Fibroblast of mammary gland (primary cell): ENCODE results near the gene P2RY8.
"Not testable (repeated sequence)": the region's sequence is repeated elsewhere in the genome, so short reads cannot be mapped to it uniquely, and the experiment has no call there.

Source experiments
- DNase-seq: peaks from one replicate; pipeline ENCODE4 v3.0.0-alpha.2; 2010; ENCODE audit warnings: low read depth
- H3K4me3 ChIP-seq: 2 replicates; pipeline ENCODE4 v1.5.1; 2011; ENCODE audit warnings: low read depth, mild to moderate bottlenecking, low read length, moderate library complexity; ENCODE audit not compliant: control insufficient read depth
- TF ChIP-seq, protein P1 (sequence below): conservative IDR thresholded peaks from 2 replicates; pipeline ENCODE4 v1.5.1; 2011; ENCODE audit warnings: low read depth, low read length, inconsistent platforms; ENCODE audit not compliant: control insufficient read depth, insufficient read depth

The P2RY8 gene

DNA sequence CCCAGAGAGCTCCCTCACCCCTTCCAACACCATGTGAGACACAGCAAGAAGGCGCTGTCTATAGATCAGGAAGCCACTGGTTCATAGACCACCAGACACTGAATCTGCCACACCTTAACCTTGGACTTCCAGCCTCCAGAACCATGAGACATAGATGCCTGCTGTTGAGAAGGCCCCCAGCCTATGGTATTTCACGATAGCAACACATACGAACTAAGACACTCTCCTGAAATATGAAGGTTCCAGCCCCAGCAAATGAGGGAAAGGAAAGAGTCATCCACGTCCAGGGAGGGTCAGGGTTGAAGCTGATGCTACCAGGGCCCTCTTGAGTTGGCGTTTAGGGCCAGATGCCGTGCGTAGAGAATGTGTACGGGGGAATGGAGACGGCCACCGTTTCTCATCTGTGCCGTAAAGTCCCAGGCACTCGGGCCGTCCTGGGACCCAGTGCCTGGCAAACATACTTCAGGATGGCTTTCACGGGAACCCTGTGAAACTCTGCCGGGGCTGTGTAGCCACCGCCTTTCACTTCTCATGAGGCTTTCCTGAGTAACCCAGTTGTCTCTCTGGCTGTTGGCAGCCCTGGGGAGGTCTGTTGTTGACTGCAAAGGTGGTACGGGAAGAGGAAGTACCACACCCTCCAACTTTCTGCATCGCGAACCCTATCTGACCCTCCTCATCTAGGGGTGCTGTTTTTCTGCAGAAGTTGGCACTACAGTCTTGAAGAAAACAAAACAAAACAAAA, 17.7 kb upstream of the P2RY8 start:
- no peak overlapping the region for H3K4me3 ChIP-seq
- DNase-seq: no peak
- TF ChIP-seq, protein P1, sequence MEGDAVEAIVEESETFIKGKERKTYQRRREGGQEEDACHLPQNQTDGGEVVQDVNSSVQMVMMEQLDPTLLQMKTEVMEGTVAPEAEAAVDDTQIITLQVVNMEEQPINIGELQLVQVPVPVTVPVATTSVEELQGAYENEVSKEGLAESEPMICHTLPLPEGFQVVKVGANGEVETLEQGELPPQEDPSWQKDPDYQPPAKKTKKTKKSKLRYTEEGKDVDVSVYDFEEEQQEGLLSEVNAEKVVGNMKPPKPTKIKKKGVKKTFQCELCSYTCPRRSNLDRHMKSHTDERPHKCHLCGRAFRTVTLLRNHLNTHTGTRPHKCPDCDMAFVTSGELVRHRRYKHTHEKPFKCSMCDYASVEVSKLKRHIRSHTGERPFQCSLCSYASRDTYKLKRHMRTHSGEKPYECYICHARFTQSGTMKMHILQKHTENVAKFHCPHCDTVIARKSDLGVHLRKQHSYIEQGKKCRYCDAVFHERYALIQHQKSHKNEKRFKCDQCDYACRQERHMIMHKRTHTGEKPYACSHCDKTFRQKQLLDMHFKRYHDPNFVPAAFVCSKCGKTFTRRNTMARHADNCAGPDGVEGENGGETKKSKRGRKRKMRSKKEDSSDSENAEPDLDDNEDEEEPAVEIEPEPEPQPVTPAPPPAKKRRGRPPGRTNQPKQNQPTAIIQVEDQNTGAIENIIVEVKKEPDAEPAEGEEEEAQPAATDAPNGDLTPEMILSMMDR: no peak

DNA sequence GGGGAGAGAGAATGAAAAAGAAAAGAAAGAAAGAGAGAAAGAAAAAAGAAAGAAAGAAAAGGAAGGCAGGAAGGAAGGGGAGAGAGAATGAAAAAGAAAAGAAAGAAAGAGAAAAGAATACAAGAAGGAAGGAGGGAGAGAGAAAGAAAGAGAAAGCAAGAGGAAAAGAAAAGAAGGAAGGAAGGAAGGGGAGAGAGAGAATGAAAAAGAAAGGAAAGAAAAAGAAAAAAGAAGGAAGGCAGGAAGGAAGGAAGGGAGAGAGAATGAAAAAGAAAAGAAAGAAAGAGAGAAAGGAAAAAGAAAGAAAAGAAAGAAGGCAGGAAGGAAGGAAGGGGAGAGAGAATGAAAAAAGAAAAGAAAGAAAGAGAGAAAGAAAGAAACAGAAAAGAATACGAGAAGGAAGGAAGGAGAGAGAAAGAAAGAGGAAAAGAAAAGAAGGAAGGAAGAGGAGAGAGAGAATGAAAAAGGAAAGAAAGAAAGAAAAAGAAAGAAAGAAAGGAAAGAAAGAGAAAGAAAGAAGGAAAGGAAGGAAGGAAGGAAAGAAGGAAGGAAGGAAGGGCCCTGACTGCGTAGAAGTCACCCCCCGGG, 15.1 kb upstream of the P2RY8 start:
- no peak for DNase-seq
- H3K4me3 ChIP-seq: no peak overlapping the region
- TF ChIP-seq, protein P1: no peak

DNA sequence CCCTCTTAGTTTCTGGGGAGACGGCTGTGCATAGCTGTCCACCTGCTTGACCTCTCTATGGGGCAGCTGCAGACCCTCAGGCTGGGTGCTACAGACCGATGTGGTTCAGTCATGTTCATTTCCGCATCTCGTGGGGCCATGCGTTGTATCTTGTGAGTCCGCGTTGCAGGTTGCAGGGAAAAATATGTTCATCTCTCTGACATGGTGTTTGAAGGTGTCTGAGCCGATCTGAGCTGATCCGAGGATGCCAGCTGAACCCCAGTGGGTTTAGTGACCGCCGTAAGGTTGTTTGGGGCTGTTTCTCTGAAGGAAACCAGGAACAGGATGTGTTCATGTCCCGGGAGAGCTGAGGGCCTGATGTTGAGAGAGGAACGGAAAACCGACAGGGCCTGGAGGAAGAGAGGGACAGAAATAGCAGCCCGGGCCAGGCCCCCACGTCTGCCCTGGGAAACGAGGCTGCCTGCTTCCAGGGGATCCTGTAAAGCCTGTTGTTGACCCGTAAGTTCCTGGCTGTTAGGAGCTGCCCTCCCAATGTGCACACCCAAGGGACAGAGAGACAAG, 9.8 kb upstream of the P2RY8 start:
- no peak overlapping the region for H3K4me3 ChIP-seq
- DNase-seq: no peak

DNA sequence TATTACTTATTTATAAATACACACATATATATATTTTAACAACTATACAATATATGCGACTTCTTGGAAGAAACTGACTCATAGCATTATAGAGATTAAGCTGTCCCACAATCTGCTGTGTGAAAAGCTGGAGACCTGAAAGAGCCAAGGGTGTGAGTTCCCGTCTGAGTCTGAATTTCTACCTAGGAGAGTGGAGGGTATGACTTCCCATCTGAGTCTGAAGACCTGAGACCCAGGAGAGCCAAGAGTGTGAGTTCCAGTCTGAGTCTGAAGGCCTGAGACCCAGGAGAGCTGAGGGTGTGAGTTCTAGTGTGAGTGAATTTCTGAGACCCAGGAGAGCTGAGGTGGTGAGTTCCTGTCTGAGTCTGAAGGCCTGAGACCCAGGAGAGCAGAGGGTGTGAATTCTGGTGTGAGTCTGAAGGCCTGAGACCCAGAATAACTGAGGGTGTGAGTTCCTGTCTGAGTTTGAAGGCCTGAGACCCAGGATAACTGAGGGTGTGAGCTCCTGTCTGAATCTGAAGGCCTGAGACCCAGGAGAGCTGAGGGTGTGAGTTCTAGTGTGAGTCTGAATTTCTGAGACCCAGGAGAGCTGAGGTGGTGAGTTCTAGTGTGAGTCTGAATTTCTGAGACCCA, 8.9 kb upstream of the P2RY8 start:
- no peak overlapping the region for H3K4me3 ChIP-seq
- no peak for DNase-seq
- TF ChIP-seq, protein P1: no peak

More for the DNA sequence above, 9.8 kb upstream of the P2RY8 start:
- TF ChIP-seq, protein P1: no peak

DNA sequence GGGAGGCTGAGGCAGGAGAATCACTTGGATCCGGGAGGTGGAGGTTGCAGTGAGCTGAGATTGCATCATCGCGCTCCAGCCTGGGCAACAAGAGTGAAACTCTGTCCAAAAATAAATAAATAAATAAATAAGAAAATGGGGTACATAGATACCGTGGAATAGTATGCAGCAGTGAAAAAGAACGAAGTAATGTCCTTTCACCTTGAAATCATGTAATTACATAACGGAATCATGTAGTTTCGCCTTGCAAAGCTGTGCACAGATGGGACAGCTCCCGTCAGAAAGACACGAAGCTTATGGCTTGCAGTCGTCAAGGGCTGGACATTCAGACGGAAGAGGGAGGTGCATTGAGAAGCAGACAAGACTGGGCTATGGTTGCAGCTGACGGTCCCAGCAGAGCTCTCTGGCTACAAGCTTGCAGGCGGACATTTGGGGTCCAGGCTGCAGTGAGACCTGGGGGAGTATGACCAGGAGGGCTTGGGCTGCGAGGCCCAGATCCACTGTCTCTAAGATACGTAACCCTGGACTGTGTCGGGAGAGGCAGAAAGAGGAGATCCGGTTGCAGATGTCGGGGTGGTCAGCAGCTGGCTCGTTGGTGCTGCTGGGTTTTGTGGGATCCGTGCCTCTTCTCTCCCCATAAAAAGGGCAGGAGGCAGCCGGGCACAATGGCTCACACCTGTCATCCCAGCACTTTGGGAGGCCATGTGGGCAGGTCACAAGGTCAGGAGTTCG, 6.2 kb upstream of the P2RY8 start:
- TF ChIP-seq, protein P1: no peak
- no peak overlapping the region for H3K4me3 ChIP-seq
- no peak for DNase-seq

DNA sequence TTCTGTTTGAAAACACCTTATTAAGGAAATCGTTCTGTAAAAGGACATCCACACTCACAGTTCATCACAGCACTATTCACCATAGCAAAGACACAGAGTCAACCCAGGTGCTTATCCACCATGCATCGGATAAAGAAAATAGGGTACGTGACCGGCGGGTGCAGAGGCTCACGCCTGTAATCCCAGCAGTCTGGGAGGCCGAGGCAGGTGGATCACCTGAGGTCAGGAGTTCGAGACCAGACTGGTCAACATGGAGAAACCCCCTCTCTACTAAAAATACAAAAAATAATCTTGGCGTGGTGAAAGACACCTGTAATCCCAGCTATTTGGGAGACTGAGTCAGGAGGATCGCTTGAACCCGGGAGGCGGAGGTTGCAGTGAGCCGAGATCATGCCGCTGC, 2.2 kb upstream of the P2RY8 start:
- DNase-seq, H3K4me3 ChIP-seq: not testable (repeated sequence)

DNA sequence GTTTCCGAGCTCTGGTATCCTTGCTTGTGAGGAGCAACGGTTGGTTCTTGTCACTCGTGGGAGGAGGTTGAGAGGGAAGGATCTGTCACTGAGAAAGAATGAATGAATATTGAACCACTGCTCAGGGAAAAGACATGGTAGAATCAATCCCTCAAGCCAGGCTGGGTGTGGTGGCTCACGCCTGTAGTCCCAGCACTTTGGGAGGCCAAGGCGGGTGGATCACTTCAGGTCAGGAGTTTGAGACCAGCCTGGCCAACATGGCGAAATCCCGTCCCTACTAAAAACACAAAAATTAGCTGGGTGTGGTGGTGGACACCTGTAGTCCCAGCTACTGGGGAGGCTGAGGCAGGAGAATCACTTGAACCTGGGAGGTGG, 718 bp upstream of the P2RY8 start:
- not testable (repeated sequence) for DNase-seq, H3K4me3 ChIP-seq
